IMR-90 (cell line): ENCODE results near the gene LENG1. TPM values are rescaled to one million over a fixed set of nuclear protein-coding genes. Genes with fewer than 3 reads are reported as not detected.

ENCODE experiments used
- ATAC-seq: fragments of 200-7000 bp; cut with Tn5 transposase; 2 replicates; pipeline ENCODE4 v1.9.1; 2020; ENCODE audit warnings: low read depth, mild to moderate bottlenecking, moderate library complexity
- BruUV-seq: library from RNA; stranded (reverse); fragments of 400-500 nt; replicated peaks from 2 replicates; lab custom pipeline; 2021; lab: Mats Ljungman, UMichigan
- CTCF ChIA-PET: fragments of 300-600 bp; formaldehyde crosslinking; extraction: SDS; loops from one replicate; lab custom pipeline; 2021; ENCODE audit warnings: antibody characterized with exemption; lab: Yijun Ruan, JAX
- POLR2A ChIA-PET: fragments of 300-600 bp; sonication (Branson Sonifier 250); formaldehyde crosslinking; loops from one replicate; lab custom pipeline; 2022; ENCODE audit warnings: antibody characterized with exemption; ENCODE audit not compliant: unreplicated experiment; lab: Charles Lee
- DNase-seq: peaks from one replicate; pipeline ENCODE4 v3.0.0; 2013
- H2AFZ ChIP-seq: replicated peaks from 2 replicates; pipeline ENCODE3; 2013; ENCODE audit warnings: low read length, mild to moderate bottlenecking; ENCODE audit not compliant: poor library complexity
- H2AK5ac ChIP-seq: 2 replicates; pipeline ENCODE4 v1.6.1; 2013; ENCODE audit warnings: low read depth, low read length, inconsistent platforms
- H2AK9ac ChIP-seq: replicated peaks from 2 replicates; pipeline ENCODE3; 2013; ENCODE audit warnings: mild to moderate bottlenecking, low read depth, low read length, moderate library complexity; ENCODE audit not compliant: poor library complexity
- H2BK120ac ChIP-seq: 2 replicates; pipeline ENCODE4 v1.6.1; 2013; ENCODE audit warnings: low read depth, low read length, inconsistent platforms
- H2BK15ac ChIP-seq: 3 replicates; pipeline ENCODE4 v1.6.1; 2013; ENCODE audit warnings: low read depth, low read length, inconsistent platforms
- H2BK20ac ChIP-seq: 2 replicates; pipeline ENCODE4 v1.6.1; 2013; ENCODE audit warnings: low read depth, mild to moderate bottlenecking, inconsistent platforms, low read length, moderate library complexity
- H2BK5ac ChIP-seq: 2 replicates; pipeline ENCODE4 v1.6.1; 2013; ENCODE audit warnings: mild to moderate bottlenecking, low read depth, low read length, inconsistent platforms; ENCODE audit not compliant: poor library complexity, severe bottlenecking
- H3K14ac ChIP-seq: replicated peaks from 2 replicates; pipeline ENCODE4 v1.6.1; 2013; ENCODE audit warnings: low read depth, low read length, inconsistent platforms
- H3K18ac ChIP-seq: 2 replicates; pipeline ENCODE4 v1.6.1; 2013; ENCODE audit warnings: low read depth, low read length, control low read depth
- H3K23ac ChIP-seq: 2 replicates; pipeline ENCODE4 v1.6.1; 2013; ENCODE audit warnings: low read depth, low read length, inconsistent platforms
- H3K27ac ChIP-seq: 2 replicates; pipeline ENCODE4 v1.5.1; 2013; ENCODE audit warnings: mild to moderate bottlenecking, control low read depth, low read length; ENCODE audit not compliant: insufficient read depth
- H3K27me3 ChIP-seq: 2 replicates; pipeline ENCODE4 v1.6.1; 2013; ENCODE audit warnings: low read length; ENCODE audit not compliant: control insufficient read depth, insufficient read depth
- H3K36me3 ChIP-seq: 2 replicates; pipeline ENCODE4 v1.6.1; 2013; ENCODE audit warnings: low read length, mixed read lengths; ENCODE audit not compliant: control insufficient read depth, insufficient read depth
- H3K4ac ChIP-seq: 2 replicates; pipeline ENCODE4 v1.6.1; 2013; ENCODE audit warnings: low read depth, low read length, inconsistent platforms
- H3K4me1 ChIP-seq: 2 replicates; pipeline ENCODE4 v1.6.1; 2013; ENCODE audit warnings: low read length, mixed read lengths; ENCODE audit not compliant: control insufficient read depth, insufficient read depth
- H3K4me2 ChIP-seq: 2 replicates; pipeline ENCODE4 v1.6.1; 2013; ENCODE audit warnings: low read depth, mild to moderate bottlenecking, control low read depth, low read length, moderate library complexity
- H3K4me3 ChIP-seq: 2 replicates; pipeline ENCODE4 v1.5.1; 2013; ENCODE audit warnings: low read depth, mild to moderate bottlenecking, control low read depth, low read length, moderate library complexity; ENCODE audit not compliant: insufficient read depth
- H3K56ac ChIP-seq: 2 replicates; pipeline ENCODE4 v1.6.1; 2013; ENCODE audit warnings: low read length, inconsistent platforms; ENCODE audit not compliant: insufficient read depth; ENCODE audit errors: extremely low read depth
- H3K79me1 ChIP-seq, 2 experiments: 2 replicates each; pipeline ENCODE4 v1.6.1; 2013; ENCODE audit warnings: low read length in 2 of 2, inconsistent platforms in 1 of 2, low read depth in 1 of 2
- H3K9ac ChIP-seq: 2 replicates; pipeline ENCODE4 v1.6.1; 2013; ENCODE audit warnings: low read depth, low read length, control low read depth
- H3K9me1 ChIP-seq: 2 replicates; pipeline ENCODE4 v1.6.1; 2013; ENCODE audit warnings: low read length, inconsistent platforms; ENCODE audit not compliant: insufficient read depth
- H3K9me3 ChIP-seq: 2 replicates; pipeline ENCODE4 v1.6.1; 2013; ENCODE audit warnings: low read length; ENCODE audit not compliant: control insufficient read depth, insufficient read depth
- H4K20me1 ChIP-seq: 2 replicates; pipeline ENCODE4 v1.6.1; 2013; ENCODE audit warnings: low read length, inconsistent platforms; ENCODE audit not compliant: insufficient read depth
- H4K5ac ChIP-seq: 2 replicates; pipeline ENCODE4 v1.6.1; 2013; ENCODE audit warnings: mild to moderate bottlenecking, low read depth, low read length, control low read depth
- H4K8ac ChIP-seq, 2 experiments: 2 replicates each; pipeline ENCODE4 v1.6.1; 2013; ENCODE audit warnings: low read depth in 2 of 2, low read length in 2 of 2, control low read depth in 1 of 2, inconsistent platforms in 1 of 2
- H4K91ac ChIP-seq: 2 replicates; pipeline ENCODE4 v1.6.1; 2013; ENCODE audit warnings: low read depth, low read length, inconsistent platforms; ENCODE audit not compliant: insufficient read depth
- BHLHE40 ChIP-seq: fragments of 150-350 bp; IDR thresholded peaks from 2 replicates; pipeline ENCODE4 v1.6.1; 2016; ENCODE audit warnings: mild to moderate bottlenecking, low read depth, low read length
- FOS ChIP-seq: fragments of 150-350 bp; IDR thresholded peaks from 2 replicates; pipeline ENCODE4 v1.6.1; 2016; ENCODE audit warnings: low read depth, low read length
- MAZ ChIP-seq: IDR thresholded peaks from 2 replicates; pipeline ENCODE4 v1.6.1; 2012; ENCODE audit warnings: low read depth, mild to moderate bottlenecking, low read length, improper control_type of control experiment, moderate library complexity, borderline replicate concordance
- MXI1 ChIP-seq: IDR thresholded peaks from 2 replicates; pipeline ENCODE4 v1.6.1; 2012; ENCODE audit warnings: low read depth, mild to moderate bottlenecking, low read length, moderate library complexity, borderline replicate concordance
- POLR2A ChIP-seq: IDR thresholded peaks from 2 replicates; pipeline ENCODE4 v1.6.1; 2012; ENCODE audit warnings: mild to moderate bottlenecking, low read depth, low read length
- RAD21 ChIP-seq: IDR thresholded peaks from 2 replicates; pipeline ENCODE4 v1.6.1; 2012; ENCODE audit warnings: low read length, improper control_type of control experiment
- USF2 ChIP-seq: fragments of 150-350 bp; IDR thresholded peaks from 2 replicates; pipeline ENCODE4 v1.6.1; 2017; ENCODE audit warnings: mild to moderate bottlenecking, antibody characterized with exemption, low read length, low read depth
- WGBS, 2 experiments: methylation state at CpG; one replicate each; pipeline versions ENCODE4 v1.1.5 to v1.1.7; 2013; ENCODE audit warnings: missing lambda C conversion rate in 2 of 2; ENCODE audit not compliant: insufficient read length in 1 of 2; ENCODE audit errors: extremely low coverage in 2 of 2; 5-methylcytosine and 5-hydroxymethylcytosine counted together
- dilution Hi-C: fragments of 300-500 bp; cut with HindIII; formaldehyde crosslinking; loops from one replicate; pipeline ENCODE4 v1.14.3; 2018; ENCODE audit warnings: low sequenced_read_pairs; ENCODE audit not compliant: unreplicated experiment
- in situ Hi-C: fragments of 300-500 bp; cut with MboI; formaldehyde crosslinking; loops from 3 replicates; pipeline ENCODE4 v1.14.3; 2019; ENCODE audit warnings: low sequenced_read_pairs, inconsistent platforms, mixed read lengths
- intact Hi-C: fragments of 100-400 bp; cut with micrococcal nuclease; formaldehyde crosslinking; loops from 2 replicates; pipeline ENCODE4 v1.10.0; 2022
- polyA plus RNA-seq, 3 experiments: library from polyadenylated mRNA; depleted of rRNA; stranded (reverse); fragments of >200 nt; gene quantifications; 2 replicates each; pipeline ENCODE4 v1.2.3, GENCODE V29; 2012; ENCODE audit warnings: low replicate concordance in 1 of 3
- total RNA-seq: library from RNA; depleted of rRNA; stranded (reverse); fragments of >200 nt; gene quantifications from 2 replicates; pipeline ENCODE4 v1.2.3, GENCODE V29; 2012
- TF ChIP-seq, protein P1 (sequence below): conservative IDR thresholded peaks from 2 replicates; pipeline ENCODE4 v1.5.1; 2012; ENCODE audit warnings: mild to moderate bottlenecking, low read depth, low read length, improper control_type of control experiment

Gene LENG1
- total and polyA plus RNA-seq, 2 of the 4 experiments (the other 2 are of a cell fraction), result 2.7 to 5.3 TPM

DNA sequence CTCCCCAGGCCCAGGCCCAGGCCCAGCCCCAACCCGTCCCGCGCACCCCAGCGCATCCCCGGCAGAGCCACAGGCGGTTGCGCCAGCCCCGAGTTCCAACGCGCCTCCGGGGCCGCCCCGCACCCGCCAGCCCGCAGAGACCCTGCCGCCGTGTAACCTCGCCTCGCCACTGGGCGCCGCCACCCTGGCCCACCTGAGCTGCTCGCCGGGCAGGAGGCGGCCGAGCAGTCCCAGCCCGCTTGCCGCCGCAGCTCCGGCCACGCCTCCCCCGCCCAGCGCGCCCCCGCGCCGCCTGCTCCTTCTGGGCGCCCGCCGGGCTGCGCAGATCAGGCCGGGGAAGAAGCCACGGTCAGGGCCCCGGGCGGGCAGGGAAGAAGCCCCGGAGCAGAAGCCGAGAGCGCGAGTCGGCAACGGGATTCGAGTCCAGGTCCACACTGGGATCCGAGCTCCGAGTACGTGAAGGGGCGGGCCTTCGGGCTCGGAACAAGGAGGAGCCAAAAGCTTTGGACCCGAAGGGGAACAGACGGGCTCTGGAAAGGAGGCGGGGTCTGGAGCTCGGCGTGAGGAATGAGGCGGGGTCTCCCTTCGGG, 29.7 kb upstream of the LENG1 start, which contains the start of gene MBOAT7 (continued):
- peak; percentile 9; the same call in 1 of the 2 replicates for TF ChIP-seq MAZ

- Histone ChIP-seq H2BK15ac (no peak overlapping the region; the same call in 2 of the 3 replicates), H3K56ac (peak overlapping the region; percentile 65), H3K18ac (peak overlapping the region; percentile 15; the same call in 1 of the 2 replicates), H2AK5ac (peak overlapping the region; percentile 91), H3K27me3 (no peaks in the 10 kb centered on the region), H3K4me2 (peak overlapping the region; percentile 89), H3K36me3 (peaks cover 23% of the 10 kb centered on the region), H3K9me1 (peaks cover 3% of the 10 kb centered on the region; the same call in 1 of the 2 replicates), H2AFZ (peak overlapping the region; percentile 74), H3K9me3 (no peaks in the 10 kb centered on the region), H2AK9ac (peak overlapping the region; percentile 99), H3K14ac (peak overlapping the region; percentile 94), H2BK20ac (no peak overlapping the region), H4K5ac (peak overlapping the region; percentile 19; the same call in 1 of the 2 replicates), H4K8ac (peak overlapping the region in 1 of 2 experiments; percentile 41; a peak in 1 of 4 replicates), H3K27ac (peak overlapping the region; percentile 88), H3K4me1 (peaks cover 5% of the 10 kb centered on the region), H4K91ac (peak overlapping the region; percentile 35; the same call in 1 of the 2 replicates), H3K23ac (peak overlapping the region; percentile 92; the same call in 1 of the 2 replicates), H3K79me1 (peaks cover 21 to 57% of the 10 kb centered on the region in 2 experiments), H2BK5ac (peak overlapping the region; percentile 88), H2BK120ac (peak overlapping the region; percentile 45; the same call in 1 of the 2 replicates), H3K4ac (peak overlapping the region; percentile 82), H4K20me1 (peaks cover 16% of the 10 kb centered on the region), H3K9ac (peak overlapping the region; percentile 71), H3K4me3 (peak overlapping the region; percentile 68)
- in situ Hi-C loops, result no loop called here
- intact Hi-C loops, result loop anchor here (2.0 kb wide), 1 partner anchor 20 kb away; no protein-coding TSS in a partner anchor
- DNase-seq, result peak; percentile 61
- TF ChIP-seq FOS (no peak), MAZ (peak; percentile 11; the same call in 1 of the 2 replicates), USF2 (no peak), BHLHE40 (no peak), POLR2A (no peak), MXI1 (no peak), RAD21 (0 out of 2 replicates have a peak, but pooled peaks have one; percentile 16)
- TF ChIP-seq, protein P1, sequence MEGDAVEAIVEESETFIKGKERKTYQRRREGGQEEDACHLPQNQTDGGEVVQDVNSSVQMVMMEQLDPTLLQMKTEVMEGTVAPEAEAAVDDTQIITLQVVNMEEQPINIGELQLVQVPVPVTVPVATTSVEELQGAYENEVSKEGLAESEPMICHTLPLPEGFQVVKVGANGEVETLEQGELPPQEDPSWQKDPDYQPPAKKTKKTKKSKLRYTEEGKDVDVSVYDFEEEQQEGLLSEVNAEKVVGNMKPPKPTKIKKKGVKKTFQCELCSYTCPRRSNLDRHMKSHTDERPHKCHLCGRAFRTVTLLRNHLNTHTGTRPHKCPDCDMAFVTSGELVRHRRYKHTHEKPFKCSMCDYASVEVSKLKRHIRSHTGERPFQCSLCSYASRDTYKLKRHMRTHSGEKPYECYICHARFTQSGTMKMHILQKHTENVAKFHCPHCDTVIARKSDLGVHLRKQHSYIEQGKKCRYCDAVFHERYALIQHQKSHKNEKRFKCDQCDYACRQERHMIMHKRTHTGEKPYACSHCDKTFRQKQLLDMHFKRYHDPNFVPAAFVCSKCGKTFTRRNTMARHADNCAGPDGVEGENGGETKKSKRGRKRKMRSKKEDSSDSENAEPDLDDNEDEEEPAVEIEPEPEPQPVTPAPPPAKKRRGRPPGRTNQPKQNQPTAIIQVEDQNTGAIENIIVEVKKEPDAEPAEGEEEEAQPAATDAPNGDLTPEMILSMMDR, result no peak
- CTCF ChIA-PET, result interaction anchor here (1.1 kb wide), 1 partner anchor 202 kb away, joined by 3 read pairs; no protein-coding TSS in a partner anchor
- no peak for ATAC-seq
- POLR2A ChIA-PET, result no interaction called here
- no TSS peak for BruUV-seq
- dilution Hi-C loops, result no loop called here
- WGBS, 2 experiments, result no CpG with 5 or more reads among the region's 12 CpGs
These were observed 28.8 kb upstream of the LENG1 start for GRCh38 chr19:54188215-54188871.
